ENCODE results near the gene NHLRC4.
A peak's percentile ranks its signal among the peaks of the same experiment; 100 is the strongest.

The NHLRC4 gene, protein sequence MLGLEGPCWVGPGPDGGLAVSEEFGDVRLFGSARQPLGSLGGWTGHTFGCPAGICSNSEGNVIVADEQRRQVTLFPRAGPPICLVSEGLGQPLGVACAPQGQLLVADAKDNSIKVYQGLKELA

DNA sequence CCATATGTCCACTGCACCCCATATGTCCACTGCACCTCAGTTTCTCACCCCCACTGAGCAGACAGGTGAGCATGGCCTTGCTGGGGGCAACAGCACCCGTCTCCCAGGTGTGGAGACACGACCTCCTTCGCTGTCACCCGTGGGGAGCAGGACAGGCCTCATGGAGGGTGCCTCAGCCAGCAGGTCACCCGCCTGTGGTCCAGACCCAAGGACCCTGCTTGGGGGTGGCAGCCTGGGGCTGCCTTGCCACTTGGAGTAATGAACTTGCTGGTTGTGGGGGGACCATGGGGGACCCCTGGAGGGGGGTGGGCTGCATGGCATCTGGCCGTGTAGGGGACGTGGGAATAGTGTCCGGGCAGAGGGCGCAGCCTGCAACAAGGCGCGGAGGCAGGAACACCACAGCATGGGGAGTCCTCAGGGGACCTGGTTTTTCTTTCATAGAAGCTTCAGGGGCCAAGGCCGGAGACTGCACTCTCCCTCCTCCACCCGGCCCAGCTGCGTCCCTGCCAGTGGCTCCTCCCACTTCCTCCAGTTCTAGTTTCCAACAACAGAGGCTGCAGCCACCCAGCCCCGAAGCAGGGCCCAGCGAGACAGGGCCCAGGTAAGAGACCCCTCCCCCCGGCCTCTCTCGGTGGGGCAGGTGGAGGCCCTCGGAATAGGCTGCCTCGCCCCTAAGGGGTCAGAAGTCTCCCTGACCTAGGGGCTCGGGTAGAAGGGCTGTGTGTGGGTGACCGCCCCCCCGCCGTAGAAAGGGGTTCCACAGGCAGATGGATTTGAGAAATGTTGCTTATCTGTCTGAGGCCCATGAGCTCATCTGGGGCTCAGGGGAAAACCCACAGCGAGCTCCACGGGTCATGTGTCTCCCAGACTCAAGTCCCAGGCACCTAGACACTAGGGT is at the start of gene NHLRC4:
Gene NHLRC4, plus strand, starts transcription at position 531 of the 898 bp plus-strand sequence. CDS start 1,043 bp downstream, outside the sequence.
- peak; percentile 21 to 36 for DNase-seq

GRCh38 chr16:518858-519257 is 47.9 kb upstream of the NHLRC4 start:
- no peak for DNase-seq

DNA sequence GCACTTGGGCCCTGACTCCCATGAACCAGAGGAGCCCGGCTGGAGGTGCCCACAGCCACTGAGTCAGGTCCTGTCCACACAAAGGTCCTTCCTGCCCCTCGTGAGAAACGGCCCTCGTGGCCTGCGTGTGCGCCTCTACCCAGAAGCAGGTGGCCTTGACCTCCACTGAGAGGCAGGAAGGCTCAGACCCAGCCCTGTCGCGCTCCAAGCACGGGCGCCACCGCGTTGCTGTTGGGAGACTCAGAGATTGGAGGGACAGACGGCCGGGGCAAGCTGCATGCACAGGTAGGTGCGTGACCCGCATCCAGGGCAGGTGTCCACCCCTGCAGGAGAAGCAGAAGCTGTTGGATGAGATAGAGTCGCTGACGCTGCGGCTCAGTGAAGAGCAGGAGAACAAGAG is 47.4 kb upstream of the NHLRC4 start:
- no peak for DNase-seq

DNA sequence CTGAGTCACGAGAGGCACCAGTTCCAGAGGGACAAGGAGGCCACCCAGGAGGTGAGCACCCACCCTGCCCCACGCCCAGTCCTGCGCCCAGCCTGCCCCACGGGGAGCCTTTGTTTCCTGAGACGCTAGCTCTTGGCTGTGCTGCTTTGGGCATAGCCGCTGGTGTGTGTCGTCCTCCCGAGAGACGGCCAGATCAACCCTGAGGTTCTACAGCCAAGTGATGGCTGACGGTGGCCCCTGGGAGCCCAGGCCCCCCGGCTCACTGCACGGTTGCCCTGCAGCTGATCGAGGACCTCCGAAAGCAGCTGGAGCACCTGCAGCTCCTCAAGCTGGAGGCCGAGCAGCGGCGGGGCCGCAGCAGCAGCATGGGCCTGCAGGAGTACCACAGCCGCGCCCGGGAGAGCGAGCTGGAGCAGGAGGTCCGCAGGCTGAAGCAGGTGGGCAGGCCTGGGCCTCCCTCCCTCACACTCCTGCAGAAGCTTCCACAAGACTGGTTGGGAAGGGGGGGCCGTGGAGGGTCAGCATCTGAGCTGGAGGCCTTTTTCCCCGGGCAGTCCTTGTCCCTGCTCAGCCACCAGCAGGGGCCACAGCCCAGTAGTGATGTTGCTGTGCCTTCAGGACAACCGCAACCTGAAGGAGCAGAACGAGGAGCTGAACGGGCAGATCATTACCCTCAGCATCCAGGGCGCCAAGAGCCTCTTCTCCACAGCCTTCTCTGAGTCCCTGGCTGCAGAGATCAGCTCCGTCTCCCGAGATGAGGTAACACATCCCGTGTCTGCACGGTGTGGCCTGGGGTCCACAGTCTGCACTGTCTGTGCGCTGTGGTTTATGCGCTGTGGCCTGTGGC is 46.7 kb upstream of the NHLRC4 start:
- DNase-seq = no peak

GRCh38 chr16:520847-521246 is 46.0 kb upstream of the NHLRC4 start:
- no peak for DNase-seq

- DNase-seq = no peak
Measured at GRCh38 chr16:521381-522210, 45.2 kb upstream of the NHLRC4 start.

DNA sequence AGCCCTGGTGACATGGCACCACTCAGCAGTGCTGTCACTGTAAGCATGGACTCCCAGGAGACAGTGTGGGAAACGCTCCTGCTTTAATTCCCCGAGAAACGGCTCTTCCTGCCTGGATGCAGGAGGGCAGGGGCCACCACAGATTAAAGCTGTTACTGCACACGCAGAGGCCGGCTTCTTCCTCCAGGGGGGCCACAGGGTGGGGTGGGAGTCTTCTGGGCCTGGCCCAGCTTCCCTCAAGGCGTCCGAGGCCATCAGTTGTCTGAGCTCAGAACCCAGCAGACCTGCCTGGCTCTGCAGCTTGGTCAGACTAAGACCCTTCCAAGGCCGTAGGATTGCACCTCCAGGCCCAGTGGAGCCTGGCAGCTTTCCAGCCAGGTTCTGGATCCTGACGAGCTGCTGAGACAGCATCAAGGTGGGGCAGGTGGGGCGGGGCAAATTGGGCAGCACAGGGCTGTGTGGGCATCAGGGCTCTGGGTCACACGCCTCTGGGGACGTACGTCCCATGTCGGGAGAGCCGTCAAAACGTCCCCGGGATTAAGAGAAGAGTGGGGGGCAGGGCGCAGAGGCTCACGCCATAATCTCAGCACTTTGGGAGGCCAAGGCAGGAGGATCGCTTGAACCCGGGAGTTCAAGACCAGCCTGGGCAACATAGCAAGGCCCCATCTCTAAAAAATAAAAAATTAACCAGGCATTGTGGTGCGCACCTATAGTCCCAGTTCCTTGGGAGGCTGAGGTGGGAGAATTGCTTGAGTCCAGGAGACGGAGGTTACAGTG is 44.3 kb upstream of the NHLRC4 start:
- no peak for DNase-seq

DNA sequence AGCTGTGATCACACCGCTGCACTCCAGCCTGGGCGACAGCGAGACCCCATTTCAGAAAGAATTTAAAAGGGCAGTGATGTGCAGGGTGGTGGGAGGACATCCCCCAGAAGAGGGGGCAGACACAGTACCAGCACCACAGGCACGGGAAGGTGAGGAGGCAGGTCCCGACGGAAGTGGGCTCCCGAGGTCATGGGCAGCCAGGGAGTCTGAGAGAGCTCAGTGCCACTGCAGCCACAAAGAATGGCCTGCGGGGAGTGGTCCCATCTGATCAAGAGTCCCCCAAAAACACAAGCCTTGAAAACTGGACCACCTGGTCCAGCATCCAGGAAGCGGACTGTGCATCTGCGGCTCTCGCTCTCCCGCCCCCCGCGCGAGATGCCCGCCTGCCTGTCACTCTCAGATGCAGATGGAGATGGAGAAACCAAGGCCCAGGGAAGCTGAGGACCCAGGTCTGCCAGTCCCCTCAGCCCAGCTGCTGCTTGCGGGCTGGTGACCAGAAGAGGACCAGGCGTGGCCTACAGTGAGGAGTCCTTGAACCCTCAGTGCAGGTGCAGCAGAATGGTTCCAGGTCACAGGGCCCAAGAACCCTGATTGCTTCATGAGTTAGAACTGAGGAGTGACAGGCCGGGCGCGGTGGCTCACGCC is 43.6 kb upstream of the NHLRC4 start:
- DNase-seq = no peak

DNA sequence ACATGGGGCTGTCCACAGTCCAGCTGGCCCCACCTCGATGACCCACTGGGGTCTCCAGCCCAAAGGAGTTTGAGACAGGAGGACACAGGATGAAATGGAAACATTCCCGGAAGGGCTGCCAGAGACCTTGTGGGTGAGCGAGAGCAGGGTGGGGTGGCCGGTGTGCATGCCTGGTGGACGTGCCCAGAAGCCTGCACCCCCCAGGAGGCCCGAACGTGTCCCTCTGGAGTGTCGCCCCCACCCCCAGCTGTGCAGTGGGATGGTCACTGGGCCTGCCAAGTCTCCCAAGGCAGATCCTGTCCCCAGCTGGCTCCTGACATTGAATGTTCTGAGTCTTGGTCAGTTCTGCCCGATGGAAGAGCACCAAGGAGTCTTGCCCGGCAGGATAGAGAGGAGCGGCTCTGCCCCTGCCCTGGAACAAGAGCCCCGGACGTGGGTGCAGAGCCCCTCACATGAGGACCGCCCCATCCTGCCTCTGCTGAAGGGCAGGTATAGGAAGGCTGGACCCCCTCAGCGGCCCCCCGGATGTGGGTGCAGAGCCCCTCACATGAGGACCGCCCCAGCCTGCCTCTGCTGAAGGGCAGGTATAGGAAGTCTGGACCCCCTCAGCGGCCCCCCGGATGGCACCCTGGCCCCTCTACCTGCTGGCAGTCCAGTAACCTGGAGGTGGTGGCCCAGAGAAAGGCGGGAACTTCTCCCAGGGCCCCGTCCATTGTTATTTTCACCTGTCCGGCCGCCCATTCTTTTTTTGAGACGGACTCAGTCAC is 42.3 kb upstream of the NHLRC4 start:
- no peak for DNase-seq

- DNase-seq = no peak
Measured at GRCh38 chr16:525123-525519, 41.7 kb upstream of the NHLRC4 start.

- peak; percentile 66 to 85 for DNase-seq
Measured at GRCh38 chr16:525520-526180, 41.2 kb upstream of the NHLRC4 start.

DNA sequence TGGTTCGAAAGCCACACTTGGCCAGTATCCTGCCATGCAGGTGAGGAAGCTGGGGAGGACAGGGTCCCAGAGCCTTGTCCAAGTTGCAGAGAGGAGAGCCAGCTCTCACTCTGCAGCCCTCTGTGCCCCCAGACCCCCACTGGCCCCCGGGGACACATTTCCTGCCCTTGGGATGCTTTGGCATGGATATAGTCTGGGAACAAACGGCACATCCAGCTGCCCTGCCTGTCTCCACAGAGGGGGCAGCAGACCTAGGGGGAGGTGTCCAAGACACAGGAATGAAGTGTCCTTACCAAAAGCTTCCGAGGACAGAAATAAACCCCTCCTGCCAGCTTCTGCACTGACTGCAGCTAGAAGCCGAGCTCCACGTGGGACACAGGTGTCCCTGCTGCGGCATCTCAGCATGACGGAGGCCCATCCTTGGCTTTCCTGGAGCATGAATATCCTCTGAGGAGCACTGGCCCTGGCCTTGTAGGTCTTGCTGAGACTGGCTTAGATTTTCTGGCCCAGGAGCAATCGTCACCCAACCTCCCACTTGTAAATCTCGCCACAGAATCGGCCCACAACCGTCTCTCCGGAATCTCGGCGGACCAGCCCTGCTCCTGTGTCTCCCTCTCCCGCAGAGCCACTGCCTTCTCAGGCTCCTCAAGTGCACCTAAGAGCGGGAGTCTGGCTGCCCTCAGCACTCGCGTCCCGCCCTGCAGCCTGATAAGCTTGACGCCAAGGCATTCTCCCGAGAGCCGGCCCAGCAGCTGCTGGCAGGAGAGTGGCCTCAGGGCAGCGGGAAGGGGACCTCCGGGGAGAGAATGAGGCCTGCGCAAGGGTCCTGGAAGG is 40.4 kb upstream of the NHLRC4 start:
- DNase-seq = peak in 1 of 2 experiments; percentile 21

DNA sequence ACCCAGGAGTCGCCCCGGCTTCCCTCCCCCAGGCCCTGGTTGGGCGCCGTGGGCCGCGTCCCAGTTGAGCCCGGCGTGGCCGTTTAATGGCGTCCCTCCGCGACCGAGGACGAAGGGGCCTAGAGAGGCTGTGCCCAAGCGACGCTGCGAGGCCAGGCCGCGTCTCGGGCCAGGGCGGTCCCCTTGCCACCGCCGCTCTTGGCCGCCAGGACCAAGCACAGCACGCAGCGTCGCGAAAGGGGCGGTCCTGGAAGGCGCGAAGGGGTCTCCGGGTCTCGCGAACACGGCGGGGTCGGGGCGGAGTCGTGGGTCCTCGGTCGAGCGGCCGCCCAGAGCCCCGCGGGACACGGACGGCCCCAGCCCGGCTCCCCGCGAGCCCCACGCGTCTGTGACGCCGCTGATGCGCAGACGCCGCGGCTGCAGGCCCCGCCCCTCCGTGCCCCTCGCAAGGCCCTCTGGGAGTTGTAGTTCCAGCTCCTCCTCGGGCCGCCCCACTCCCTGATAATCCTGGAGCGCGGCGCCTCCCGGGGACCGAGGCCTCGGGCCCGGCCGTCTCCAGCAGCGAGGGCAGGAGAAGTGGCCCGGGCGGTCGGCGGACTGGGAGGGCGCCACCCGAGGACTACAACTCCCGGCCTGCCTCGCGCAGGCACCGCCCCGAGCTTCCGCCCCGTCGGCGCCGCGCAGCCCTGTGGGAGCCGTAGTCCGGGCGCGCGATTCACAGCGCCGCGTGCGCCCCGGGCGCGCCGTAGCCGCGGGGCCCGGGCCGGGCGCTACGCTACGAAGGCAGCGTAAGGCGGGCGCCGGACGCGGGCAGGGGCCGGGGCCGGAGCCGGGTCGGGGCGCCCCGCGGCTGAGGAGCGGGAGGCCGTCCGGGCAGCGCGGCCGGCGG is 39.5 kb upstream of the NHLRC4 start, which contains the start of gene CAPN15:
Gene CAPN15, plus strand, starts transcription at position 698 of the 889 bp plus-strand sequence. CDS start 19,127 bp downstream, outside the sequence.
- peak; percentile 81 to 83 for DNase-seq

DNA sequence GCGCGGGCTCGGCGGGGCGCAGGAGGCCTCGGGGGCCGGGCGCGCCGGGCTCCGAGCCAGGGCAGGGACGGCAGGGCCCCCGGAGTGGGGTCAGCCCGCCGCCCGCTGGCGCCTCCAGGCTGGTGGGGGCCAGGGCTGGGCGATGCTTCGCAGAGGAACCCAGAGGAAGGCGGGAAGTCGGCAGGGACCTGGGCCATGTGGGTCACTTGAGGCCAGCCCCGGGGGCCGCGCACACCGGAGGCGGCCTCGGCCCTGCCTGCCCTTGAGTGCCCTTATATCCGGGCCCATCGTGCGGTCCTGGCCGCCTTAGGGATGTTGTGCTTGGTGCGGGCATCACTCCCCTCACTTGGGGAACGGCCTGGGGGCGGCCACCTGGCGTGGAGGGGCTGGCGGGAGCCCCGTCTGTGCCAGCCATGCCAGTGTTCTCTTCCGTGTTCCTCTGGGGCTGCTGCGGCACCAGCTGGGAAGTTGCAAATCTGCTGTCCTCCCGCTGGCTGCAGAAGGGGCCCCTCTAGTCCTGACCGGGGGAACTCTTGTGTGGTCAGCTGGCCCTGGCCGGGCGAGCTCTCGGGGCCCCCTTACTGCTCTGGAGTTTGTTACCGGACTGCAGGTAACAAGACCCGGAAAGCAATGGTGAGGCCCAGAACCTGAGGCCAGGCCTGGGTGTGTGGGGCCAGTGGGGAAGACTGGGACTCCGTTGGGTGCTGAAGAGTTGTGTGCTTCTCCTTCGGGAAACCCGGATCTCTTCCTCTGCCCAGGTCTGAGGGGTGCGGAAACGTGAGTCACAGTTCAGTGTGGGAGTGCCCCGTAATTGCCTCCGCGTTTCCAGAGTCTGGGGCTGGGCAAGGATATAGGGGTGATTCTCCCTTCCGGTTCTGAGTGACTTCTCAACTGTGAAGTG is 38.4 kb upstream of the NHLRC4 start:
- peak; percentile 37 to 55 for DNase-seq

DNA sequence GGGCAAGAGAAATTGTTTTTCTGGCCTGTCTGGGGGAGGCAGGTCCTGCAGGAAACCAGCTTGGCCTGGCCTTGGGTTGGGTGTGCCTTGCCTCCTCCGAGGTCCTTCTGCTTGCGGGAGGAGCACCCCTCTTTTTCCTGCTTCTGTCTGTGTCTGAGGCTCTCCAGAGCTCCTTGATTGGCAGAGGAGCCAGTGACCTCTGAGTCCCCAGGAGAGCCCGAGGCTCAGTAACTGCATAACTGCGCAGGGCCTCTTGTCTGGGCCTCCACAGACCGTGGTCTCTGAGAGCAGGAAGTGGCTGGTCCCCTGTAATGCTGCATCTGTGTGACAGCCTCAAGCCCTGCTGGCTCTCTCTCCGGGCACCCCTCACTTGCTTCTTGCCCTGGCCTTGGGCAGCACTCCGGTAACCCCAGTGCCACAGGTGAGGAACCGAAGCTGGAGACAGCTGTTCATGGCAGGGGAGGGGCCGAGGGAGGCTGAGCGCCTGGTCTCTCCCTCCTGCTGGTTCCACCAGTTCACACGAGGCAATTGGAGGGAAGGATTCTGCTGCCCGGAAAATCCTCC is 37.7 kb upstream of the NHLRC4 start:
- DNase-seq = no peak

All from stimulated activated CD4-positive, alpha-beta T cell treated with anti-CD3 and anti-CD28 coated beads, Interleukin-4, amount 100 ng/mL, for 4 hours (primary cell).